HCT116 (cell line): ENCODE measurements around the gene FAF2. TPM values are rescaled to one million over a fixed set of nuclear protein-coding genes. Genes with fewer than 3 reads are reported as not detected.

Experiments used
- ATAC-seq: fragments of 200-7000 bp; cut with Tn5 transposase; 2 replicates; pipeline ENCODE4 v1.9.1; 2020; ENCODE audit warnings: mild to moderate bottlenecking, moderate library complexity
- BruUV-seq: library from RNA; stranded (reverse); fragments of 400-500 nt; replicated peaks from 2 replicates; lab custom pipeline; 2021; lab: Mats Ljungman, UMichigan
- CTCF ChIA-PET: fragments of 300-600 bp; sonication (Branson Sonifier 250); formaldehyde crosslinking; loops from one replicate; lab custom pipeline; 2021; ENCODE audit warnings: antibody characterized with exemption; lab: Charles Lee
- POLR2A ChIA-PET: fragments of 300-600, 350-600 bp; sonication (Branson Sonifier 250); formaldehyde crosslinking; loops from one replicate; lab custom pipeline; 2021; ENCODE audit warnings: antibody characterized with exemption; lab: Charles Lee
- RAD21 ChIA-PET, 2 experiments: fragments of 300-600 bp; sonication (Branson Sonifier 250); formaldehyde crosslinking; loops; one replicate each; lab custom pipeline; 2023; ENCODE audit warnings: low total read pairs in 2 of 2; ENCODE audit not compliant: uncharacterized antibody in 2 of 2, unreplicated experiment in 2 of 2, low non-redundant PET in 1 of 2; lab: Charles Lee
- DNase-seq: peaks from one replicate; pipeline ENCODE4 v3.0.0-alpha.2; 2010; ENCODE audit warnings: low read depth, low spot score
- H2AFZ ChIP-seq: fragments of 200-600 bp; shearing (Covaris generic), sonication (generic); 2 replicates; pipeline ENCODE4 v1.6.1; 2017; ENCODE audit warnings: low read depth, mixed run types, mixed read lengths, antibody characterized with exemption, low read length; ENCODE audit not compliant: poor library complexity, severe bottlenecking
- H3K27ac ChIP-seq: 2 replicates; pipeline ENCODE4 v1.5.1; 2012; ENCODE audit warnings: low read depth, low read length
- H3K27me3 ChIP-seq: fragments of 200-600 bp; sonication (generic); 2 replicates; pipeline ENCODE4 v1.6.1; 2016; ENCODE audit warnings: mixed run types, low read length, mixed read lengths; ENCODE audit not compliant: insufficient read depth
- H3K36me3 ChIP-seq, 2 experiments: fragments of 200-500 bp in 1 of 2; fragments of 200-600 bp in 1 of 2; sonication (Bioruptor generic) in 1 of 2; sonication (generic) in 1 of 2; 2 replicates each; pipeline versions ENCODE4 v1.5.1 to v1.6.1; 2014 to 2016; ENCODE audit warnings: low read length in 2 of 2, inconsistent platforms in 1 of 2, mixed read lengths in 1 of 2, mixed run types in 1 of 2; ENCODE audit not compliant: insufficient read depth in 2 of 2, control insufficient read depth in 1 of 2
- H3K4me1 ChIP-seq, 2 experiments: fragments of 200-600 bp in 1 of 2; sonication (generic) in 1 of 2; 2 replicates each; pipeline versions ENCODE4 v1.5.1 to v1.6.1; 2012 to 2017; ENCODE audit warnings: low read length in 2 of 2, inconsistent platforms in 1 of 2, mild to moderate bottlenecking in 1 of 2, mixed read lengths in 1 of 2, mixed run types in 1 of 2, moderate library complexity in 1 of 2; ENCODE audit not compliant: insufficient read depth in 2 of 2, control insufficient read depth in 1 of 2
- H3K4me2 ChIP-seq: fragments of 200-600 bp; sonication (generic); 2 replicates; pipeline ENCODE4 v1.6.1; 2017; ENCODE audit warnings: mixed run types, low read length, mixed read lengths
- H3K4me3 ChIP-seq, 2 experiments: fragments of 200-600 bp in 1 of 2; sonication (generic) in 1 of 2; replicated peaks in 1 of 2; 2 replicates each; pipeline ENCODE4 v1.5.1; 2011 to 2016; ENCODE audit warnings: low read length in 2 of 2, control low read depth in 1 of 2, low read depth in 1 of 2, mild to moderate bottlenecking in 1 of 2, mixed read lengths in 1 of 2, mixed run types in 1 of 2
- H3K79me2 ChIP-seq: fragments of 200-600 bp; sonication (generic); 2 replicates; pipeline ENCODE4 v1.6.1; 2017; ENCODE audit warnings: mild to moderate bottlenecking, mixed run types, low read length, moderate library complexity, mixed read lengths; ENCODE audit not compliant: insufficient read depth
- H3K9ac ChIP-seq: fragments of 200-600 bp; sonication (generic); 2 replicates; pipeline ENCODE4 v1.6.1; 2016; ENCODE audit warnings: low read length, mixed read lengths
- H3K9me2 ChIP-seq: fragments of 200-600 bp; sonication (generic), shearing (Covaris generic); 2 replicates; pipeline ENCODE4 v1.6.1; 2017; ENCODE audit warnings: mixed run types, mild to moderate bottlenecking, moderate library complexity; ENCODE audit not compliant: insufficient read depth
- H3K9me3 ChIP-seq, 2 experiments: fragments of 200-500 bp in 1 of 2; fragments of 200-600 bp in 1 of 2; sonication (Bioruptor generic) in 1 of 2; sonication (generic) in 1 of 2; 2 replicates each; pipeline ENCODE4 v1.6.1; 2014 to 2017; ENCODE audit warnings: low read length in 2 of 2, mixed read lengths in 2 of 2, inconsistent platforms in 1 of 2, low read depth in 1 of 2, mild to moderate bottlenecking in 1 of 2, mixed run types in 1 of 2, moderate library complexity in 1 of 2; ENCODE audit not compliant: control insufficient read depth in 1 of 2, insufficient read depth in 1 of 2
- H4K20me1 ChIP-seq: fragments of 200-600 bp; sonication (generic), shearing (Covaris generic); 2 replicates; pipeline ENCODE4 v1.6.1; 2017; ENCODE audit warnings: mixed run types, mild to moderate bottlenecking, moderate library complexity; ENCODE audit not compliant: insufficient read depth
- CBX3 ChIP-seq: IDR thresholded peaks from 2 replicates; pipeline ENCODE4 v1.6.1; 2012; ENCODE audit warnings: low read depth
- EGR1 ChIP-seq: IDR thresholded peaks from 2 replicates; pipeline ENCODE4 v1.6.1; 2012; ENCODE audit warnings: low read depth
- ELF1 ChIP-seq: IDR thresholded peaks from 2 replicates; pipeline ENCODE4 v1.6.1; 2012; ENCODE audit warnings: low read depth, borderline replicate concordance
- EZH2 ChIP-seq: fragments of 200-600 bp; sonication (generic); IDR thresholded peaks from 2 replicates; pipeline ENCODE4 v1.6.1; 2017; ENCODE audit warnings: antibody characterized with exemption, mixed run types
- EZH2phosphoT487 ChIP-seq: fragments of 200-600 bp; IDR thresholded peaks from 2 replicates; pipeline ENCODE4 v1.6.1; 2018; ENCODE audit warnings: antibody characterized with exemption, borderline replicate concordance
- SIN3A ChIP-seq: IDR thresholded peaks from 2 replicates; pipeline ENCODE4 v1.6.1; 2012; ENCODE audit warnings: low read depth
- TCF7L2 ChIP-seq: IDR thresholded peaks from 2 replicates; pipeline ENCODE4 v1.7.0; 2011; ENCODE audit warnings: borderline replicate concordance, inconsistent platforms; ENCODE audit not compliant: insufficient read depth, insufficient read length; ENCODE audit errors: extremely low read depth
- YY1 ChIP-seq: IDR thresholded peaks from 2 replicates; pipeline ENCODE4 v1.6.1; 2011; ENCODE audit warnings: low read length, low read depth, moderate library complexity, mild to moderate bottlenecking; ENCODE audit not compliant: insufficient replicate concordance; ENCODE audit errors: extremely low read depth
- ZNF274 ChIP-seq: fragments of 200-500 bp; sonication (Bioruptor generic); IDR thresholded peaks from 2 replicates; pipeline ENCODE4 v1.6.1; 2014; ENCODE audit warnings: mild to moderate bottlenecking, low read depth, low read length, inconsistent platforms
- intact Hi-C: fragments of 100-400 bp; cut with micrococcal nuclease; formaldehyde crosslinking; loops from 2 replicates; pipeline ENCODE4 v1.10.0; 2022
- total RNA-seq: library from RNA; stranded (reverse); gene quantifications from one replicate; pipeline ENCODE4 v1.2.1, GENCODE V29; 2021; ENCODE audit not compliant: unreplicated experiment

The FAF2 gene
- total RNA-seq, 1 experiment from 2014 or later: 51.9 TPM

GRCh38 chr5:176418251-176418650 is 29.9 kb upstream of the FAF2 start:
- intact Hi-C loops: loop anchor here (5.0 kb wide), 1 partner anchor 139 kb away; no protein-coding TSS in a partner anchor
- H3K4me3 ChIP-seq: no peak overlapping the region
- H3K4me1 ChIP-seq: peaks cover 10 to 30% of the 10 kb centered on the region in 2 experiments
- DNase-seq (no peak), ATAC-seq (no peak)
- H3K9me2 ChIP-seq: no peaks in the 10 kb centered on the region
- TF ChIP-seq CBX3: no peak
- no peak for TF ChIP-seq YY1
- TF ChIP-seq EGR1: no peak
- CTCF ChIA-PET: interaction anchor here (1.2 kb wide), 1 partner anchor 694 kb away, joined by 3 read pairs; no protein-coding TSS in a partner anchor
- H3K79me2 ChIP-seq: peaks cover 17% of the 10 kb centered on the region
- H3K4me2 ChIP-seq: peak overlapping the region; percentile 23; the same call in 1 of the 2 replicates
- peaks cover 0 to 3% of the 10 kb centered on the region in 2 experiments; a peak in 1 of 4 replicates for H3K9me3 ChIP-seq
- H3K9ac ChIP-seq: no peak overlapping the region
- H3K36me3 ChIP-seq: no peaks in the 10 kb centered on the region
- H2AFZ ChIP-seq: peak overlapping the region; percentile 23
- H3K27me3 ChIP-seq: no peaks in the 10 kb centered on the region
- no peak overlapping the region for H3K27ac ChIP-seq
- no TSS peak for BruUV-seq
- POLR2A ChIA-PET: interaction anchor here (0.6 kb wide), 1 partner anchor 53 kb away, joined by 8 read pairs; no protein-coding TSS in a partner anchor
- RAD21 ChIA-PET: interaction anchor here in 1 of 2 experiments (0.6 kb wide), 1 partner anchor 21 kb away, joined by 3 read pairs; no protein-coding TSS in a partner anchor
- no peaks in the 10 kb centered on the region for H4K20me1 ChIP-seq

GRCh38 chr5:176420086-176420485 is 28.1 kb upstream of the FAF2 start:
- Histone ChIP-seq H2AFZ (no peak overlapping the region), H3K27me3 (no peaks in the 10 kb centered on the region), H3K36me3 (no peaks in the 10 kb centered on the region), H3K27ac (no peak overlapping the region), H3K4me2 (no peak overlapping the region), H4K20me1 (no peaks in the 10 kb centered on the region), H3K79me2 (peaks cover 10% of the 10 kb centered on the region), H3K9ac (no peak overlapping the region), H3K9me3 (peaks cover 0 to 3% of the 10 kb centered on the region in 2 experiments; a peak in 1 of 4 replicates), H3K4me3 (no peak overlapping the region), H3K9me2 (no peaks in the 10 kb centered on the region), H3K4me1 (peaks cover 8 to 24% of the 10 kb centered on the region in 2 experiments)
- BruUV-seq: no TSS peak
- CTCF ChIA-PET: no interaction called here
- ATAC-seq (no peak), DNase-seq (no peak)
- POLR2A ChIA-PET: no interaction called here
- intact Hi-C loops: no loop called here
- TF ChIP-seq ZNF274: no peak
- no peak for TF ChIP-seq TCF7L2
- no peak for TF ChIP-seq EZH2
- no peak for TF ChIP-seq ELF1
- no peak for TF ChIP-seq SIN3A
- TF ChIP-seq EZH2phosphoT487: no peak
- RAD21 ChIA-PET: no interaction called here
